Measurements from ENCODE around the gene TRIM38.
A peak's percentile ranks its signal among the peaks of the same experiment; 100 is the strongest.

The TRIM38 gene

DNA sequence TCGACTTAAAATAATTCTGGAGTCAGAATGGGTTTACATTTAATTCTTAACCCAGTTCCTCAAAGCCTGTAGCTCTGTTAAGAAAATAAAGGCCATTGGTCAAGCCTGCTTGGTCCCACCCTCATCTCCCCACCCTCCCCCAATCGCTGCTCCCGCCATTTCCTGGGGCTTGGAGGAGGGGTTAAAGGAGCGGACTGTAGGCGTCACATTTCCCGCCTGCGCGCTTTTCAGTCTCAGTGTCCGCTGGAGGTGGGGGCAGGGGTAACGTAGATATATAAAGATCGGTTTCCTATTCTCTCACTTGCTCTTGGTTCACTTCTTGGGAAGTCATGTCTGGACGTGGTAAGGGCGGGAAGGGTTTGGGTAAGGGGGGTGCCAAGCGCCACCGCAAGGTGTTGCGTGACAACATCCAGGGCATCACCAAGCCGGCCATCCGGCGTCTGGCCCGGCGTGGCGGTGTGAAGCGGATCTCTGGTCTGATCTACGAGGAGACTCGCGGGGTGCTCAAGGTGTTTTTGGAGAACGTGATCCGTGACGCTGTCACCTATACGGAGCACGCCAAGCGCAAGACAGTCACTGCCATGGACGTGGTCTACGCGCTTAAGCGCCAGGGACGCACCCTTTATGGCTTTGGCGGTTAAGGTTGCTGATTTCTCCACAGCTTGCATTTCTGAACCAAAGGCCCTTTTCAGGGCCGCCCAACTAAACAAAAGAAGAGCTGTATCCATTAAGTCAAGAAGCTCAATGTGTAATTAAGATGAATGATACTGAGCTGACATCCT, 58.9 kb downstream of the TRIM38 start (continued):
- TF ChIP-seq ZEB2 (tag by site-specific recombination; IDR thresholded peaks at IDR 0.05) (peak; percentile 86), IKZF3 (tag by site-specific recombination; IDR thresholded peaks at IDR 0.05) (no peak), ZBTB10 (tag by site-specific recombination; IDR thresholded peaks at IDR 0.05) (peak; percentile 56), ZIC2 (tag by site-specific recombination; IDR thresholded peaks at IDR 0.05) (no peak), ZNF404 (tag by site-specific recombination; IDR thresholded peaks at IDR 0.05) (no peak), ZNF664 (tag by site-specific recombination; IDR thresholded peaks at IDR 0.05) (no peak), ZNF112 (tag by site-specific recombination; IDR thresholded peaks at IDR 0.05) (no peak), ZNF513 (tag by site-specific recombination; IDR thresholded peaks at IDR 0.05) (no peak), ZNF529 (tag by site-specific recombination; IDR thresholded peaks at IDR 0.05; ENCODE audit: insufficient replicate concordance) (no peak), ZBTB20 (tag by site-specific recombination; IDR thresholded peaks at IDR 0.05) (0 out of 2 replicates have a peak, but pooled peaks have one; percentile 13), YY1 (tag by site-specific recombination; IDR thresholded peaks at IDR 0.05) (no peak), ZNF2 (tag by site-specific recombination; IDR thresholded peaks at IDR 0.05) (peak; percentile 86), ZNF24 (tag by site-specific recombination; IDR thresholded peaks at IDR 0.05) (peak; percentile 40; the same call in 1 of the 2 replicates), ZSCAN5A (tag by site-specific recombination; IDR thresholded peaks at IDR 0.05) (no peak), ZNF555 (tag by site-specific recombination; conservative IDR thresholded peaks at IDR 0.05) (no peak), ZNF169 (tag by site-specific recombination; IDR thresholded peaks at IDR 0.05) (no peak), ZSCAN30 (tag by site-specific recombination; IDR thresholded peaks at IDR 0.05) (no peak), MZF1 (tag by site-specific recombination; IDR thresholded peaks at IDR 0.05; ENCODE audit: borderline replicate concordance) (no peak), INSM2 (tag by site-specific recombination; IDR thresholded peaks at IDR 0.05) (peak; percentile 81), ZNF473 (tag by site-specific recombination; IDR thresholded peaks at IDR 0.05) (no peak), BCL6B (tag by site-specific recombination; IDR thresholded peaks at IDR 0.05) (no peak), ZNF645 (tag by site-specific recombination; IDR thresholded peaks at IDR 0.05) (no peak), ZNF175 (tag by site-specific recombination; IDR thresholded peaks at IDR 0.05) (no peak), AEBP2 (tag by site-specific recombination; IDR thresholded peaks at IDR 0.05; ENCODE audit: borderline replicate concordance) (no peak), ZBTB17 (tag by site-specific recombination; IDR thresholded peaks at IDR 0.05) (peak; percentile 94), ZNF184 (tag by site-specific recombination; IDR thresholded peaks at IDR 0.05) (no peak), SALL2 (tag by site-specific recombination; IDR thresholded peaks at IDR 0.05; ENCODE audit: borderline replicate concordance) (no peak), KLF9 (tag by site-specific recombination; IDR thresholded peaks at IDR 0.05; ENCODE audit: low read depth) (peak; percentile 41; the same call in 1 of the 2 replicates), ZNF707 (tag by site-specific recombination; IDR thresholded peaks at IDR 0.05) (no peak)
